Liver (tissue), 9 donors: ENCODE results near the gene RABL3. TPM values are rescaled to one million over a fixed set of nuclear protein-coding genes. Genes with fewer than 3 reads are reported as not detected.

Source experiments
- DNase-seq: peaks from one replicate; pipeline ENCODE4 v3.0.0-alpha.2; 2017; ENCODE audit warnings: low spot score
- H3K27ac ChIP-seq, 2 donors: one replicate each; pipeline ENCODE4 v1.7.0; 2013; ENCODE audit warnings: inconsistent platforms in 2 of 2, low read length in 2 of 2, control low read depth in 1 of 2, low read depth in 1 of 2, mild to moderate bottlenecking in 1 of 2
- H3K27me3 ChIP-seq, 4 donors: one replicate each; pipeline versions ENCODE4 v1.6.1 to v1.7.0; 2013; ENCODE audit warnings: low read length in 3 of 4, inconsistent platforms in 1 of 4, mild to moderate bottlenecking in 1 of 4, moderate library complexity in 1 of 4; ENCODE audit not compliant: control insufficient read depth in 4 of 4, insufficient read depth in 4 of 4
- H3K36me3 ChIP-seq, 4 donors: one replicate each; pipeline versions ENCODE4 v1.6.1 to v1.7.0; 2013; ENCODE audit warnings: low read length in 3 of 4, mild to moderate bottlenecking in 3 of 4, low read depth in 1 of 4, moderate library complexity in 1 of 4; ENCODE audit not compliant: control insufficient read depth in 4 of 4, insufficient read depth in 3 of 4
- H3K4me1 ChIP-seq, 4 donors: one replicate each; pipeline versions ENCODE4 v1.6.1 to v1.7.0; 2013; ENCODE audit warnings: low read length in 3 of 4, mild to moderate bottlenecking in 3 of 4, moderate library complexity in 1 of 4; ENCODE audit not compliant: control insufficient read depth in 4 of 4, insufficient read depth in 4 of 4
- H3K4me3 ChIP-seq, 3 donors: one replicate each; pipeline versions ENCODE4 v1.6.1 to v1.7.0; 2013; ENCODE audit warnings: low read length in 3 of 3, control low read depth in 1 of 3, low read depth in 1 of 3, mild to moderate bottlenecking in 1 of 3
- H3K9ac ChIP-seq, 2 donors: one replicate each; pipeline ENCODE4 v1.7.0; 2013; ENCODE audit warnings: low read length in 2 of 2, mild to moderate bottlenecking in 2 of 2, moderate library complexity in 2 of 2, control low read depth in 1 of 2, low read depth in 1 of 2
- H3K9me3 ChIP-seq, 4 donors: one replicate each; pipeline versions ENCODE4 v1.6.1 to v1.7.0; 2013; ENCODE audit warnings: low read length in 3 of 4; ENCODE audit not compliant: control insufficient read depth in 4 of 4
- EGR1 ChIP-seq, 2 donors: IDR thresholded peaks; 2 replicates each; pipeline ENCODE4 v1.6.1; 2016 to 2018; ENCODE audit warnings: antibody characterized with exemption in 2 of 2, low read depth in 2 of 2
- FOXA1 ChIP-seq: IDR thresholded peaks from 2 replicates; pipeline ENCODE4 v1.6.1; 2016; ENCODE audit warnings: antibody characterized with exemption
- FOXA2 ChIP-seq: IDR thresholded peaks from 2 replicates; pipeline ENCODE4 v1.6.1; 2016; ENCODE audit warnings: antibody characterized with exemption
- GABPA ChIP-seq, 2 donors: IDR thresholded peaks in 1 of 2; conservative IDR thresholded peaks in 1 of 2; 2 replicates each; pipeline ENCODE4 v1.6.1; 2016; ENCODE audit warnings: antibody characterized with exemption in 2 of 2, mild to moderate bottlenecking in 1 of 2, moderate library complexity in 1 of 2
- HNF4A ChIP-seq, 2 donors: conservative IDR thresholded peaks; 2 replicates each; pipeline ENCODE4 v1.6.1; 2016; ENCODE audit warnings: antibody characterized with exemption in 2 of 2, mild to moderate bottlenecking in 2 of 2
- HNF4G ChIP-seq: IDR thresholded peaks from 2 replicates; pipeline ENCODE4 v1.6.1; 2016; ENCODE audit warnings: antibody characterized with exemption
- JUND ChIP-seq, 2 donors: IDR thresholded peaks; 2 replicates each; pipeline ENCODE4 v1.6.1; 2016; ENCODE audit warnings: antibody characterized with exemption in 2 of 2
- NR2F2 ChIP-seq: IDR thresholded peaks from 2 replicates; pipeline ENCODE4 v1.6.1; 2016; ENCODE audit warnings: antibody characterized with exemption
- RAD21 ChIP-seq, 2 donors: IDR thresholded peaks; 2 replicates each; pipeline ENCODE4 v1.6.1; 2016; ENCODE audit warnings: antibody characterized with exemption in 2 of 2, mild to moderate bottlenecking in 2 of 2
- RXRA ChIP-seq, 2 donors: IDR thresholded peaks; 2 replicates each; pipeline ENCODE4 v1.6.1; 2017 to 2018; ENCODE audit warnings: antibody characterized with exemption in 2 of 2, mild to moderate bottlenecking in 1 of 2
- SP1 ChIP-seq: IDR thresholded peaks from 2 replicates; pipeline ENCODE4 v1.6.1; 2018; ENCODE audit warnings: antibody characterized with exemption, mild to moderate bottlenecking
- TAF1 ChIP-seq: conservative IDR thresholded peaks from 2 replicates; pipeline ENCODE4 v1.6.1; 2016; ENCODE audit warnings: antibody characterized with exemption, mild to moderate bottlenecking
- YY1 ChIP-seq: IDR thresholded peaks from 2 replicates; pipeline ENCODE4 v1.6.1; 2016; ENCODE audit warnings: antibody characterized with exemption, mild to moderate bottlenecking
- WGBS: extraction: QIAGEN DNeasy Blood & Tissue Kit; methylation state at CpG from one replicate; pipeline ENCODE4 v1.1.7; 2013; 5-methylcytosine and 5-hydroxymethylcytosine counted together
- polyA plus RNA-seq, 2 donors: library from polyadenylated mRNA; stranded (reverse) in 1 of 2; unstranded in 1 of 2; fragments of 200-250 nt in 1 of 2; fragments of >200 nt in 1 of 2; fragmentation: Nextera tagmentation in 1 of 2; extraction: Ambion mirVana in 1 of 2; gene quantifications; one replicate each; pipeline versions ENCODE4 v1.2.1 to v1.2.3, GENCODE V29; 2013 to 2015
- total RNA-seq, 2 donors: library from RNA; depleted of rRNA; stranded (reverse); fragments of >200 nt; gene quantifications; one replicate each; pipeline ENCODE4 v1.2.3, GENCODE V29; 2014
- TF ChIP-seq, protein P1 (sequence below): IDR thresholded peaks from 2 replicates; pipeline ENCODE4 v1.6.1; 2016; ENCODE audit warnings: antibody characterized with exemption
- TF ChIP-seq, protein P2 (sequence below): IDR thresholded peaks from 2 replicates; pipeline ENCODE4 v1.6.1; 2016; ENCODE audit warnings: antibody characterized with exemption
- TF ChIP-seq, protein P3 (sequence below): fragments of 150-350 bp; IDR thresholded peaks from 2 replicates; pipeline ENCODE4 v1.5.1; 2017; ENCODE audit warnings: improper control_type of control experiment, low read depth, low read length; ENCODE audit not compliant: missing input control
- TF ChIP-seq, protein P4 (sequence below): IDR thresholded peaks from 2 replicates; pipeline ENCODE4 v1.6.1; 2016; ENCODE audit warnings: antibody characterized with exemption
- TF ChIP-seq, protein P5 (sequence below): IDR thresholded peaks from 2 replicates; pipeline ENCODE4 v1.6.1; 2016; ENCODE audit warnings: antibody characterized with exemption, mild to moderate bottlenecking
- donor health status: healthy.
- donor health status: healthy.
- donor health status: healthy.
- donor health status: healthy.
- donor health status: healthy.

Gene RABL3
- total and polyA plus RNA-seq, 4 donors, result 8.6 to 14.1 (median 13.1) TPM

DNA sequence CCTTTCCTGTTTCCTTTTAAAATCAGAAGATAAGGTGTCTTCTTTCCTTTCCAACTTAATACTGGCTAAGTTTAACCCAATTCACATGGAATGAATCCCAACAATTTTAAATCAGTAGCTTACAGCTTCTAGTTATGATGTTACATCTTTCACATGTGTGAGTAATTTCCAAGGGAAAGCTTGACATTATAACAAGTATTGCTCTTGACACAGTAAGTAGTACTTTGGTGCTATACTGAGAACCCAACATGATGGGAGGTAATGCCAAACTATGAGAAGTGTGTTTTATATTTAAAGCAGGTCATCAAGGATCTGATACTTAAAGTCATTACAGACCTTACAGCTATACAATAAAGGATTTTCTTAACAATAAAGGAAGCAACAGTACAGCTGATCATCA, 29.1 kb downstream of the RABL3 start:
- Histone ChIP-seq H3K36me3 (peaks cover 0 to 5% (median 0%) of the 10 kb centered on the region in 4 donors), H3K9ac (no peak overlapping the region), H3K27me3 (no peaks in the 10 kb centered on the region), H3K4me1 (no peaks in the 10 kb centered on the region), H3K27ac (no peak overlapping the region), H3K4me3 (no peak overlapping the region), H3K9me3 (no peaks in the 10 kb centered on the region)
- TF ChIP-seq, protein P1, sequence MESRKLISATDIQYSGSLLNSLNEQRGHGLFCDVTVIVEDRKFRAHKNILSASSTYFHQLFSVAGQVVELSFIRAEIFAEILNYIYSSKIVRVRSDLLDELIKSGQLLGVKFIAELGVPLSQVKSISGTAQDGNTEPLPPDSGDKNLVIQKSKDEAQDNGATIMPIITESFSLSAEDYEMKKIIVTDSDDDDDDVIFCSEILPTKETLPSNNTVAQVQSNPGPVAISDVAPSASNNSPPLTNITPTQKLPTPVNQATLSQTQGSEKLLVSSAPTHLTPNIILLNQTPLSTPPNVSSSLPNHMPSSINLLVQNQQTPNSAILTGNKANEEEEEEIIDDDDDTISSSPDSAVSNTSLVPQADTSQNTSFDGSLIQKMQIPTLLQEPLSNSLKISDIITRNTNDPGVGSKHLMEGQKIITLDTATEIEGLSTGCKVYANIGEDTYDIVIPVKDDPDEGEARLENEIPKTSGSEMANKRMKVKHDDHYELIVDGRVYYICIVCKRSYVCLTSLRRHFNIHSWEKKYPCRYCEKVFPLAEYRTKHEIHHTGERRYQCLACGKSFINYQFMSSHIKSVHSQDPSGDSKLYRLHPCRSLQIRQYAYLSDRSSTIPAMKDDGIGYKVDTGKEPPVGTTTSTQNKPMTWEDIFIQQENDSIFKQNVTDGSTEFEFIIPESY, result no peak
- TF ChIP-seq TAF1 (no peak), SP1 (no peak), RXRA (IDR thresholded peaks at IDR 0.05) (no peak), YY1 (no peak), GABPA (IDR thresholded peaks at IDR 0.05 in 1 of 2, conservative IDR thresholded peaks at IDR 0.05 in 1 of 2) (no peak), RAD21 (IDR thresholded peaks at IDR 0.05) (no peak), HNF4A (conservative IDR thresholded peaks at IDR 0.05) (no peak), JUND (IDR thresholded peaks at IDR 0.05) (no peak), FOXA1 (no peak), EGR1 (IDR thresholded peaks at IDR 0.05; ENCODE audit: low read depth in 2 of 2) (no peak), HNF4G (no peak), FOXA2 (no peak)
- TF ChIP-seq, protein P2, sequence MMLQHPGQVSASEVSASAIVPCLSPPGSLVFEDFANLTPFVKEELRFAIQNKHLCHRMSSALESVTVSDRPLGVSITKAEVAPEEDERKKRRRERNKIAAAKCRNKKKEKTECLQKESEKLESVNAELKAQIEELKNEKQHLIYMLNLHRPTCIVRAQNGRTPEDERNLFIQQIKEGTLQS, result no peak
- TF ChIP-seq, protein P3, sequence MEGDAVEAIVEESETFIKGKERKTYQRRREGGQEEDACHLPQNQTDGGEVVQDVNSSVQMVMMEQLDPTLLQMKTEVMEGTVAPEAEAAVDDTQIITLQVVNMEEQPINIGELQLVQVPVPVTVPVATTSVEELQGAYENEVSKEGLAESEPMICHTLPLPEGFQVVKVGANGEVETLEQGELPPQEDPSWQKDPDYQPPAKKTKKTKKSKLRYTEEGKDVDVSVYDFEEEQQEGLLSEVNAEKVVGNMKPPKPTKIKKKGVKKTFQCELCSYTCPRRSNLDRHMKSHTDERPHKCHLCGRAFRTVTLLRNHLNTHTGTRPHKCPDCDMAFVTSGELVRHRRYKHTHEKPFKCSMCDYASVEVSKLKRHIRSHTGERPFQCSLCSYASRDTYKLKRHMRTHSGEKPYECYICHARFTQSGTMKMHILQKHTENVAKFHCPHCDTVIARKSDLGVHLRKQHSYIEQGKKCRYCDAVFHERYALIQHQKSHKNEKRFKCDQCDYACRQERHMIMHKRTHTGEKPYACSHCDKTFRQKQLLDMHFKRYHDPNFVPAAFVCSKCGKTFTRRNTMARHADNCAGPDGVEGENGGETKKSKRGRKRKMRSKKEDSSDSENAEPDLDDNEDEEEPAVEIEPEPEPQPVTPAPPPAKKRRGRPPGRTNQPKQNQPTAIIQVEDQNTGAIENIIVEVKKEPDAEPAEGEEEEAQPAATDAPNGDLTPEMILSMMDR, result no peak
- TF ChIP-seq, protein P4, sequence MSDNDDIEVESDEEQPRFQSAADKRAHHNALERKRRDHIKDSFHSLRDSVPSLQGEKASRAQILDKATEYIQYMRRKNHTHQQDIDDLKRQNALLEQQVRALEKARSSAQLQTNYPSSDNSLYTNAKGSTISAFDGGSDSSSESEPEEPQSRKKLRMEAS, result no peak
- TF ChIP-seq, protein P5, sequence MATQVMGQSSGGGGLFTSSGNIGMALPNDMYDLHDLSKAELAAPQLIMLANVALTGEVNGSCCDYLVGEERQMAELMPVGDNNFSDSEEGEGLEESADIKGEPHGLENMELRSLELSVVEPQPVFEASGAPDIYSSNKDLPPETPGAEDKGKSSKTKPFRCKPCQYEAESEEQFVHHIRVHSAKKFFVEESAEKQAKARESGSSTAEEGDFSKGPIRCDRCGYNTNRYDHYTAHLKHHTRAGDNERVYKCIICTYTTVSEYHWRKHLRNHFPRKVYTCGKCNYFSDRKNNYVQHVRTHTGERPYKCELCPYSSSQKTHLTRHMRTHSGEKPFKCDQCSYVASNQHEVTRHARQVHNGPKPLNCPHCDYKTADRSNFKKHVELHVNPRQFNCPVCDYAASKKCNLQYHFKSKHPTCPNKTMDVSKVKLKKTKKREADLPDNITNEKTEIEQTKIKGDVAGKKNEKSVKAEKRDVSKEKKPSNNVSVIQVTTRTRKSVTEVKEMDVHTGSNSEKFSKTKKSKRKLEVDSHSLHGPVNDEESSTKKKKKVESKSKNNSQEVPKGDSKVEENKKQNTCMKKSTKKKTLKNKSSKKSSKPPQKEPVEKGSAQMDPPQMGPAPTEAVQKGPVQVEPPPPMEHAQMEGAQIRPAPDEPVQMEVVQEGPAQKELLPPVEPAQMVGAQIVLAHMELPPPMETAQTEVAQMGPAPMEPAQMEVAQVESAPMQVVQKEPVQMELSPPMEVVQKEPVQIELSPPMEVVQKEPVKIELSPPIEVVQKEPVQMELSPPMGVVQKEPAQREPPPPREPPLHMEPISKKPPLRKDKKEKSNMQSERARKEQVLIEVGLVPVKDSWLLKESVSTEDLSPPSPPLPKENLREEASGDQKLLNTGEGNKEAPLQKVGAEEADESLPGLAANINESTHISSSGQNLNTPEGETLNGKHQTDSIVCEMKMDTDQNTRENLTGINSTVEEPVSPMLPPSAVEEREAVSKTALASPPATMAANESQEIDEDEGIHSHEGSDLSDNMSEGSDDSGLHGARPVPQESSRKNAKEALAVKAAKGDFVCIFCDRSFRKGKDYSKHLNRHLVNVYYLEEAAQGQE, result no peak
- DNase-seq, result no peak

DNA sequence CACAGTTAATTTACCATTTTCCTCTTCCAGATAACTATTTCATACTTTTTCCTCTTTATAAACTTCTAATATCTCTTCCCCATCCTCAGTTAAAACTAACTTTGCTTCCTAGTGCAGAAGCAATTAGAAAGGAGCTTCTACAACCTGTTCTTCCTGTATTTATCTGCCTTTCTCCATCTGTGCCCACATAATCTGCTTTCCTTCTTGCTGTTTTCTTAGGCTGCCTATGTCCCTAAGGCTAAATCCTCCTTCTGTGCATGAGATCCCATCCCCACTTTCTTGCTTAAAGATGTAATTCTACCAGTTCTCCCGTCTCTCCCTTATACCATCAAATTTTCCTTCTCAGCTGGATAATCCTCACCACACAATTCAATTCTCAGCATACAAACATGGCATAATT, 31.9 kb downstream of the RABL3 start:
- DNase-seq, result no peak
- H3K36me3 ChIP-seq, result peaks cover 0 to 5% (median 0%) of the 10 kb centered on the region in 4 donors
- no peak overlapping the region for H3K4me3 ChIP-seq
- 95% methylated on average over 1 of the region's 1 CpG for WGBS
- H3K4me1 ChIP-seq, result peaks cover 0 to 5% (median 2%) of the 10 kb centered on the region in 4 donors
- H3K9me3 ChIP-seq, result no peaks in the 10 kb centered on the region
- no peaks in the 10 kb centered on the region for H3K27me3 ChIP-seq
- H3K27ac ChIP-seq, result no peak overlapping the region
- H3K9ac ChIP-seq, result no peak overlapping the region
- TF ChIP-seq, protein P2, result no peak
- TF ChIP-seq HNF4G, result no peak
- TF ChIP-seq, protein P3, result no peak
- TF ChIP-seq, protein P4, result no peak
- TF ChIP-seq GABPA (IDR thresholded peaks at IDR 0.05 in 1 of 2, conservative IDR thresholded peaks at IDR 0.05 in 1 of 2), result no peak
- no peak for TF ChIP-seq HNF4A (conservative IDR thresholded peaks at IDR 0.05)
- TF ChIP-seq, protein P1, result no peak
- TF ChIP-seq TAF1, result no peak
- no peak for TF ChIP-seq FOXA2
- no peak for TF ChIP-seq NR2F2
